ENCODE measurements around the gene IER5L. TPM values are rescaled to one million over a fixed set of nuclear protein-coding genes. Genes with fewer than 3 reads are reported as not detected.
"Not testable (repeated sequence)": the region's sequence is repeated elsewhere in the genome, so short reads cannot be mapped to it uniquely, and the experiment has no call there.

Gene IER5L
- polyA plus RNA-seq, 1 donor, result 11.6 TPM

- peaks cover 46% of the 10 kb centered on the region for H3K36me3 ChIP-seq (ENCODE audit: control insufficient read depth, insufficient read depth, low read length)
- no peaks in the 10 kb centered on the region for H3K9me3 ChIP-seq (ENCODE audit: control insufficient read depth, low read depth, low read length)
- H3K27me3 ChIP-seq (ENCODE audit: control insufficient read depth, insufficient read depth, low read length), result no peaks in the 10 kb centered on the region
- WGBS (ENCODE audit: insufficient coverage, low lambda C conversion rate), result 94% methylated on average over 2 of the region's 3 CpGs
- DNase-seq, result no peak
- H3K4me3 ChIP-seq (ENCODE audit: low read length), result no peak overlapping the region
- H3K27ac ChIP-seq (ENCODE audit: low read length), result no peak overlapping the region
- H3K4me1 ChIP-seq (ENCODE audit: control insufficient read depth, insufficient read depth, low read length), result peaks cover 7% of the 10 kb centered on the region
These were observed 47.3 kb downstream of the IER5L start for GRCh38 chr9:129130791-129131190.

GRCh38 chr9:129130271-129130670, 47.8 kb downstream of the IER5L start:
- peaks cover 44% of the 10 kb centered on the region for H3K36me3 ChIP-seq (ENCODE audit: control insufficient read depth, insufficient read depth, low read length)

GRCh38 chr9:129128689-129129088, 49.4 kb downstream of the IER5L start:
- H3K36me3 ChIP-seq (ENCODE audit: control insufficient read depth, insufficient read depth, low read length), result peaks cover 48% of the 10 kb centered on the region
- no CpG with 5 or more reads among the region's 5 CpGs for WGBS (ENCODE audit: insufficient coverage, low lambda C conversion rate)

More at GRCh38 chr9:129130271-129130670, 47.8 kb downstream of the IER5L start:
- not testable (repeated sequence) for DNase-seq; H3K27ac ChIP-seq (ENCODE audit: low read length); H3K4me1 ChIP-seq (ENCODE audit: control insufficient read depth, insufficient read depth, low read length); H3K27me3 ChIP-seq (ENCODE audit: control insufficient read depth, insufficient read depth, low read length); H3K4me3 ChIP-seq (ENCODE audit: low read length); H3K9me3 ChIP-seq (ENCODE audit: control insufficient read depth, low read depth, low read length)
- WGBS (ENCODE audit: insufficient coverage, low lambda C conversion rate), result no CpG with 5 or more reads among the region's 7 CpGs

GRCh38 chr9:129126749-129127618, 51.1 kb downstream of the IER5L start:
- Histone ChIP-seq H3K4me3 (ENCODE audit: low read length) (no peak overlapping the region), H3K9me3 (ENCODE audit: control insufficient read depth, low read depth, low read length) (no peaks in the 10 kb centered on the region), H3K27me3 (ENCODE audit: control insufficient read depth, insufficient read depth, low read length) (no peaks in the 10 kb centered on the region), H3K36me3 (ENCODE audit: control insufficient read depth, insufficient read depth, low read length) (peaks cover 52% of the 10 kb centered on the region), H3K4me1 (ENCODE audit: control insufficient read depth, insufficient read depth, low read length) (no peaks in the 10 kb centered on the region), H3K27ac (ENCODE audit: low read length) (no peak overlapping the region)
- no CpG with 5 or more reads among the region's 10 CpGs for WGBS (ENCODE audit: insufficient coverage, low lambda C conversion rate)
- no peak for DNase-seq

More at GRCh38 chr9:129128689-129129088, 49.4 kb downstream of the IER5L start:
- Histone ChIP-seq H3K27me3 (ENCODE audit: control insufficient read depth, insufficient read depth, low read length) (no peaks in the 10 kb centered on the region), H3K4me1 (ENCODE audit: control insufficient read depth, insufficient read depth, low read length) (peaks cover 7% of the 10 kb centered on the region), H3K9me3 (ENCODE audit: control insufficient read depth, low read depth, low read length) (no peaks in the 10 kb centered on the region), H3K4me3 (ENCODE audit: low read length) (no peak overlapping the region), H3K27ac (ENCODE audit: low read length) (no peak overlapping the region)
- no peak for DNase-seq

Other genes with a start within 250 kb of the IER5L start
- gene DOLK, start 230.7 kb downstream of the IER5L start, polyA plus RNA-seq, result 14.8 TPM
- gene NUP188, start 230.6 kb downstream of the IER5L start, polyA plus RNA-seq, result 35.3 TPM
- gene SH3GLB2, start 149.9 kb downstream of the IER5L start, polyA plus RNA-seq, result 81.7 TPM
- gene MIGA2, start 141.6 kb downstream of the IER5L start, polyA plus RNA-seq, result 25.3 TPM
- gene DOLPP1, start 97.2 kb downstream of the IER5L start, polyA plus RNA-seq, result 25.3 TPM
- 84.3 TPM for gene CRAT, start 67.5 kb downstream of the IER5L start, polyA plus RNA-seq
- gene PTPA, start 66.8 kb downstream of the IER5L start, polyA plus RNA-seq, result 70.1 TPM